ENCODE measurements around the gene MAT1A.

DNA sequence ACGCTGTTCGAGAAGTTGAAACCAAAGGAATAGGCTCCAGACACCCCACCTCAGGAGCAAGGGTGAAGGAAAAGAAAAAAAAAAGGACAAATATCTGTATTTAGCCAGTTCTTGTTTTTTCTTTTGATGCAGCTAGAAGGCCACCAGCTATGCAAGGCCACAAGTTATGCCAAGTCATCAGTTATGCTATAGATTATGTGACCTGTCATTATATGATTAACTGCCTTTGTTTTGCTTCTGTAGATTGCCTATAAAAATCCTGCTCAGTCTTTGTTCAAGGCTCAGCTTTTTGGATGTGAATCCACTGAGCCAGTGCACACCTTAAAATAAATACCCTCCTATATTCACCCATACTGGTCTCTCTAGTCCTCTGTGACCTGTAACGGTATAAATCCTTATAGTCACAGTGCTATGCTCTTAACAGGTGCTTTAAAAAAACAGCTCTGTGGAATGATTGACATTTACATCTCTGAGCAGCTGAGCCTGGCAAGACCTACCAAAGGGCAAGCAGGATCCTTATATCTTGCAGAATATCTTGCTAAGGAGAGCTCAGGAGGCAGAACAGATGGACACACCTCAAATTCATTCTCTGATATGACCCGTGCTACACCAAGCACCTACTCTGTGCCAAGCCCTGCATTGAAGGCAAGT is 20.4 kb downstream of the MAT1A start:
- TF ChIP-seq, protein P1, sequence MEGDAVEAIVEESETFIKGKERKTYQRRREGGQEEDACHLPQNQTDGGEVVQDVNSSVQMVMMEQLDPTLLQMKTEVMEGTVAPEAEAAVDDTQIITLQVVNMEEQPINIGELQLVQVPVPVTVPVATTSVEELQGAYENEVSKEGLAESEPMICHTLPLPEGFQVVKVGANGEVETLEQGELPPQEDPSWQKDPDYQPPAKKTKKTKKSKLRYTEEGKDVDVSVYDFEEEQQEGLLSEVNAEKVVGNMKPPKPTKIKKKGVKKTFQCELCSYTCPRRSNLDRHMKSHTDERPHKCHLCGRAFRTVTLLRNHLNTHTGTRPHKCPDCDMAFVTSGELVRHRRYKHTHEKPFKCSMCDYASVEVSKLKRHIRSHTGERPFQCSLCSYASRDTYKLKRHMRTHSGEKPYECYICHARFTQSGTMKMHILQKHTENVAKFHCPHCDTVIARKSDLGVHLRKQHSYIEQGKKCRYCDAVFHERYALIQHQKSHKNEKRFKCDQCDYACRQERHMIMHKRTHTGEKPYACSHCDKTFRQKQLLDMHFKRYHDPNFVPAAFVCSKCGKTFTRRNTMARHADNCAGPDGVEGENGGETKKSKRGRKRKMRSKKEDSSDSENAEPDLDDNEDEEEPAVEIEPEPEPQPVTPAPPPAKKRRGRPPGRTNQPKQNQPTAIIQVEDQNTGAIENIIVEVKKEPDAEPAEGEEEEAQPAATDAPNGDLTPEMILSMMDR (IDR thresholded peaks at IDR 0.05) = no peak
- no peak for TF ChIP-seq POLR2A (IDR thresholded peaks at IDR 0.05)
